ENCODE data around the gene GADL1. TPM values are rescaled to one million over a fixed set of nuclear protein-coding genes. Genes with fewer than 3 reads are reported as not detected.
A peak's percentile ranks its signal among the peaks of the same experiment; 100 is the strongest.

GADL1 gene
- total RNA-seq, 1 donor from 2014 or later, result not detected

DNA sequence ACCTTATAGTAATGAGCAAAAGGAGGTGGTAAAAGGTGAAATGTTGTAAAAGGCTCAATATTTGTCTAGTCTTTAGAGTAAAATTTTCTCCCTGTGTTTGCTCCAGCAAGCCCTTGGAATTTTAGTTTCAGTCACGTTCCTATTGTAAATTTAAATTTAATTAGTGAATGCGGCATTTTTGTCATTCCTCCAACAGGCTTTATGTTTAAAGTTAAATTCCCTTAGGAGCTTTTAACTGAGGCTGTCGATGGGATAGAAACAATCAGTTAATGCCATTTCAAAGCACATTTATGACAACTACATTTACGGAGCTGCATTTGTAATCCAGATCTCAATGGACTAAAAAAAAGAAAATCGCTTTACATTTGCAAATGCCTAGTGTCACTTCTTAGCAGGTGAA is 868 bp upstream of the GADL1 start:
- Histone ChIP-seq H3K27ac (no peak overlapping the region), H3K36me3 (no peaks in the 10 kb centered on the region), H3K9me3 (no peaks in the 10 kb centered on the region), H3K27me3 (peaks cover 30% of the 10 kb centered on the region), H3K4me1 (peaks cover 6% of the 10 kb centered on the region), H3K4me3 (no peak overlapping the region)
- intact Hi-C loops (cut with DNase I), result no loop called here
- DNase-seq (no peak), ATAC-seq (no peak)
- TF ChIP-seq, protein P1, sequence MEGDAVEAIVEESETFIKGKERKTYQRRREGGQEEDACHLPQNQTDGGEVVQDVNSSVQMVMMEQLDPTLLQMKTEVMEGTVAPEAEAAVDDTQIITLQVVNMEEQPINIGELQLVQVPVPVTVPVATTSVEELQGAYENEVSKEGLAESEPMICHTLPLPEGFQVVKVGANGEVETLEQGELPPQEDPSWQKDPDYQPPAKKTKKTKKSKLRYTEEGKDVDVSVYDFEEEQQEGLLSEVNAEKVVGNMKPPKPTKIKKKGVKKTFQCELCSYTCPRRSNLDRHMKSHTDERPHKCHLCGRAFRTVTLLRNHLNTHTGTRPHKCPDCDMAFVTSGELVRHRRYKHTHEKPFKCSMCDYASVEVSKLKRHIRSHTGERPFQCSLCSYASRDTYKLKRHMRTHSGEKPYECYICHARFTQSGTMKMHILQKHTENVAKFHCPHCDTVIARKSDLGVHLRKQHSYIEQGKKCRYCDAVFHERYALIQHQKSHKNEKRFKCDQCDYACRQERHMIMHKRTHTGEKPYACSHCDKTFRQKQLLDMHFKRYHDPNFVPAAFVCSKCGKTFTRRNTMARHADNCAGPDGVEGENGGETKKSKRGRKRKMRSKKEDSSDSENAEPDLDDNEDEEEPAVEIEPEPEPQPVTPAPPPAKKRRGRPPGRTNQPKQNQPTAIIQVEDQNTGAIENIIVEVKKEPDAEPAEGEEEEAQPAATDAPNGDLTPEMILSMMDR (IDR thresholded peaks at IDR 0.05), result no peak

DNA sequence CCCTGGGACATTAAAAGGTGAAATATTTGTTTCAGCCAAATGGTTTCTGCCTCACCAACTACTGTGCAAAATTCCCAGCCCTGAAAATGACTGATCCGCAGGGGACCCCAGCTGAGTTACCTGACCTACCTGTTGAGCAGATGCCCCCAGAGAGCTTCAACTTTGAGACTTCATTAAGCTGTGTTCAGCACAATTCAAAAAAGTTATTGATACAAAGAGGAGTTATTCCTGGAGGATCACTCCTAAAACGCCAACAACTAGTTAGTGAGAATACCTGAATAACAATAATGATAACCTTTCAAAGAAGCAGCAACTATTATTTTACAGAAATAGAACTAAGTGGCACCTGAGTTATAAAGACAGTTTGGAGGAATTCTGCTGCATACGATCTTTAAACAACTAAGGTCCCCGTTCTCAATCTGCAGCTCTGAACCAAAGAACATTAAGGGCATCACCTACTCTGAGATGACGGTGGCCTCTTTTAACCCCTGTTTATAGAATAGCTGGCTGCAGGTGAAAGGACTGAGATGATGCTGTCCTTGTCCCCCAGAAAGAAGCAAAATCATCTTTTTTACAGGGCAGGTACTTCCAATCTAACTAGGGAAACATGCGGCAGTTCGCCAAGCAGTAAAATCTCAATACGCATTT is 659 bp downstream of the GADL1 start:
- H3K4me3 ChIP-seq, result peak overlapping the region; percentile 59
- ATAC-seq (no peak), DNase-seq (no peak)
- no peak overlapping the region for H3K27ac ChIP-seq
- TF ChIP-seq, protein P1 (IDR thresholded peaks at IDR 0.05), result no peak
- intact Hi-C loops (cut with DNase I), result no loop called here
- H3K9me3 ChIP-seq, result no peaks in the 10 kb centered on the region
- no peaks in the 10 kb centered on the region for H3K36me3 ChIP-seq
- H3K27me3 ChIP-seq, result peaks cover 30% of the 10 kb centered on the region
- H3K4me1 ChIP-seq, result peaks cover 6% of the 10 kb centered on the region

DNA sequence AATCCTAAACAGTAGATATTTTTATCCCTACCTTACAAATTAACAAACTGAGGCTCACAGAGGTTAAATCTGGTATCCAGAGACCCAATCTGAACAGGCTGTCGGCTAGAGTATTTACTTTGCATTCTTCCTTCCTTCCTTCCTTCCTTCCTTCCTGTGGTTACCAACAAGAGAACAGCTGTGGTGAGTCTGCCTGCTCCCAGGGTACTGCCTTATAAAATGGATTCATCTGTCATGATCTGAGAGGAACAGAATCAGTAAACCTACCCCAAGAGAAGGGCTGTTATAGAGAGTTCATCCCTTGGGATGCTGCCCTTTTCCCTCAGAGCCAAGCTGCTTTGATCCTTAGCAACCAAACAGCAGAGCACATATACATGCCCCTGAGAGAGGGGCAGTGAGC is 3.6 kb downstream of the GADL1 start:
- no peaks in the 10 kb centered on the region for H3K9me3 ChIP-seq
- H3K4me1 ChIP-seq, result peaks cover 6% of the 10 kb centered on the region
- H3K27ac ChIP-seq, result no peak overlapping the region
- no peak overlapping the region for H3K4me3 ChIP-seq
- intact Hi-C loops (cut with DNase I), result no loop called here
- ATAC-seq (no peak), DNase-seq (no peak)
- no peaks in the 10 kb centered on the region for H3K36me3 ChIP-seq
- peaks cover 29% of the 10 kb centered on the region for H3K27me3 ChIP-seq
- TF ChIP-seq, protein P1 (IDR thresholded peaks at IDR 0.05), result no peak

GRCh38 chr3:30886888-30887287 is 7.6 kb downstream of the GADL1 start:
- Histone ChIP-seq H3K27ac (no peak overlapping the region), H3K4me3 (no peak overlapping the region), H3K27me3 (no peaks in the 10 kb centered on the region), H3K36me3 (no peaks in the 10 kb centered on the region), H3K9me3 (no peaks in the 10 kb centered on the region), H3K4me1 (no peaks in the 10 kb centered on the region)
- DNase-seq, result no peak
- ATAC-seq, result no peak
- intact Hi-C loops (cut with DNase I), result no loop called here
- TF ChIP-seq, protein P1 (IDR thresholded peaks at IDR 0.05), result no peak

- no peaks in the 10 kb centered on the region for H3K36me3 ChIP-seq
- ATAC-seq (peak; percentile 64), DNase-seq (no peak)
- no peak overlapping the region for H3K4me3 ChIP-seq
- intact Hi-C loops (cut with DNase I), result no loop called here
- no peaks in the 10 kb centered on the region for H3K9me3 ChIP-seq
- TF ChIP-seq, protein P1 (IDR thresholded peaks at IDR 0.05), result no peak
- H3K27me3 ChIP-seq, result no peaks in the 10 kb centered on the region
- H3K4me1 ChIP-seq, result no peaks in the 10 kb centered on the region
- no peak overlapping the region for H3K27ac ChIP-seq
Observed at GRCh38 chr3:30878862-30879261, 15.6 kb downstream of the GADL1 start.

- H3K27me3 ChIP-seq, result no peaks in the 10 kb centered on the region
- H3K27ac ChIP-seq, result no peak overlapping the region
- H3K4me3 ChIP-seq, result no peak overlapping the region
- TF ChIP-seq, protein P1 (IDR thresholded peaks at IDR 0.05), result no peak
- no peaks in the 10 kb centered on the region for H3K36me3 ChIP-seq
- H3K9me3 ChIP-seq, result no peaks in the 10 kb centered on the region
- no peak for ATAC-seq
- DNase-seq, result no peak
- intact Hi-C loops (cut with DNase I), result no loop called here
- H3K4me1 ChIP-seq, result no peaks in the 10 kb centered on the region
Observed at GRCh38 chr3:30875505-30875904, 19.0 kb downstream of the GADL1 start.
